ENCODE data around the gene VAV1.

Gene VAV1

DNA sequence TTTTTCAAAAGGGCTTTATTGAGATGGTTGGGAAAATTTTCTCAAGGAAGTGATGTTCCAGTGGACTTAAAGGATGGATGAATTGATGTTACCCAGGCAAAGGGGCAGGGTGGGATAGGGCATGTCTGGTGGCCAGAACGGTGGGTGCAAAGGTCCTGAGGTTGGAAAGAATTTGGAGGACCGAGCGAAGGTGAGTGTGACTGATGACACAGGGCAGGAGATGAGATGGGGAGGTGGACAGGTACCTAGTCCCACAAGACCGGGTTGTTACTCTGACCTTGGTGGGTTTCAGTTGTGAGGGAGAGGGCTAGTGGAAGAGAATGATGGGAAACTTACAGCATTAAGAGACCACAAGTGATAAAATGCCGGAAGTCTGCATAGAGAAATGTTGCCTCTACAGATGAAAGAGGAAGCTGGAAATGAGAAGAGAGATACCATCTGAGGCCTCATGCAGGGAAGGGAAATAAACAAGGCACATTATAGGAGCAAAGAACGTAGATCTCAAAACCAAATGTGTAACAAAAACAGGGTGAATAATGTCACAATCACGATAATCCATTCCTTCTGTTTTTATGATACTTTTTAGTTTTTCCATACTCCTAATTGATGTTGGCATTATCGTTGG lies 119.4 kb downstream of the VAV1 start:
- TF ChIP-seq SPI1 (IDR thresholded peaks at IDR 0.05; ENCODE audit: borderline replicate concordance, low read depth) = peak; percentile 88; the same call in 1 of the 2 replicates
- TF ChIP-seq GABPA (IDR thresholded peaks at IDR 0.05; ENCODE audit: low read depth) = no peak
- TF ChIP-seq, protein P1, sequence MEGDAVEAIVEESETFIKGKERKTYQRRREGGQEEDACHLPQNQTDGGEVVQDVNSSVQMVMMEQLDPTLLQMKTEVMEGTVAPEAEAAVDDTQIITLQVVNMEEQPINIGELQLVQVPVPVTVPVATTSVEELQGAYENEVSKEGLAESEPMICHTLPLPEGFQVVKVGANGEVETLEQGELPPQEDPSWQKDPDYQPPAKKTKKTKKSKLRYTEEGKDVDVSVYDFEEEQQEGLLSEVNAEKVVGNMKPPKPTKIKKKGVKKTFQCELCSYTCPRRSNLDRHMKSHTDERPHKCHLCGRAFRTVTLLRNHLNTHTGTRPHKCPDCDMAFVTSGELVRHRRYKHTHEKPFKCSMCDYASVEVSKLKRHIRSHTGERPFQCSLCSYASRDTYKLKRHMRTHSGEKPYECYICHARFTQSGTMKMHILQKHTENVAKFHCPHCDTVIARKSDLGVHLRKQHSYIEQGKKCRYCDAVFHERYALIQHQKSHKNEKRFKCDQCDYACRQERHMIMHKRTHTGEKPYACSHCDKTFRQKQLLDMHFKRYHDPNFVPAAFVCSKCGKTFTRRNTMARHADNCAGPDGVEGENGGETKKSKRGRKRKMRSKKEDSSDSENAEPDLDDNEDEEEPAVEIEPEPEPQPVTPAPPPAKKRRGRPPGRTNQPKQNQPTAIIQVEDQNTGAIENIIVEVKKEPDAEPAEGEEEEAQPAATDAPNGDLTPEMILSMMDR (IDR thresholded peaks at IDR 0.05; ENCODE audit: insufficient read depth, low read length) = no peak
- Histone ChIP-seq H3K27me3 (ENCODE audit: insufficient read depth, poor library complexity, severe bottlenecking) (no peaks in the 10 kb centered on the region), H3K4me3 (replicated peaks; ENCODE audit: insufficient read depth, low read length) (no peak overlapping the region), H3K27ac (replicated peaks) (peak overlapping the region; percentile 69)
- DNase-seq (ENCODE audit: low read depth in 1 of 2, low spot score in 1 of 2) = peak; percentile 73 to 74

GRCh38 chr19:6894313-6894712 lies 121.8 kb downstream of the VAV1 start:
- DNase-seq (ENCODE audit: low read depth in 1 of 2, low spot score in 1 of 2) = no peak
- Histone ChIP-seq H3K4me3 (replicated peaks; ENCODE audit: insufficient read depth, low read length) (no peak overlapping the region), H3K27me3 (ENCODE audit: insufficient read depth, poor library complexity, severe bottlenecking) (no peaks in the 10 kb centered on the region), H3K27ac (replicated peaks) (no peak overlapping the region)
- TF ChIP-seq GABPA (IDR thresholded peaks at IDR 0.05; ENCODE audit: low read depth) (no peak), POLR2AphosphoS5 (IDR thresholded peaks at IDR 0.05; ENCODE audit: low read depth) (no peak), SPI1 (IDR thresholded peaks at IDR 0.05; ENCODE audit: borderline replicate concordance, low read depth) (no peak)
- TF ChIP-seq, protein P1 (IDR thresholded peaks at IDR 0.05; ENCODE audit: insufficient read depth, low read length) = no peak
- TF ChIP-seq, protein P2, sequence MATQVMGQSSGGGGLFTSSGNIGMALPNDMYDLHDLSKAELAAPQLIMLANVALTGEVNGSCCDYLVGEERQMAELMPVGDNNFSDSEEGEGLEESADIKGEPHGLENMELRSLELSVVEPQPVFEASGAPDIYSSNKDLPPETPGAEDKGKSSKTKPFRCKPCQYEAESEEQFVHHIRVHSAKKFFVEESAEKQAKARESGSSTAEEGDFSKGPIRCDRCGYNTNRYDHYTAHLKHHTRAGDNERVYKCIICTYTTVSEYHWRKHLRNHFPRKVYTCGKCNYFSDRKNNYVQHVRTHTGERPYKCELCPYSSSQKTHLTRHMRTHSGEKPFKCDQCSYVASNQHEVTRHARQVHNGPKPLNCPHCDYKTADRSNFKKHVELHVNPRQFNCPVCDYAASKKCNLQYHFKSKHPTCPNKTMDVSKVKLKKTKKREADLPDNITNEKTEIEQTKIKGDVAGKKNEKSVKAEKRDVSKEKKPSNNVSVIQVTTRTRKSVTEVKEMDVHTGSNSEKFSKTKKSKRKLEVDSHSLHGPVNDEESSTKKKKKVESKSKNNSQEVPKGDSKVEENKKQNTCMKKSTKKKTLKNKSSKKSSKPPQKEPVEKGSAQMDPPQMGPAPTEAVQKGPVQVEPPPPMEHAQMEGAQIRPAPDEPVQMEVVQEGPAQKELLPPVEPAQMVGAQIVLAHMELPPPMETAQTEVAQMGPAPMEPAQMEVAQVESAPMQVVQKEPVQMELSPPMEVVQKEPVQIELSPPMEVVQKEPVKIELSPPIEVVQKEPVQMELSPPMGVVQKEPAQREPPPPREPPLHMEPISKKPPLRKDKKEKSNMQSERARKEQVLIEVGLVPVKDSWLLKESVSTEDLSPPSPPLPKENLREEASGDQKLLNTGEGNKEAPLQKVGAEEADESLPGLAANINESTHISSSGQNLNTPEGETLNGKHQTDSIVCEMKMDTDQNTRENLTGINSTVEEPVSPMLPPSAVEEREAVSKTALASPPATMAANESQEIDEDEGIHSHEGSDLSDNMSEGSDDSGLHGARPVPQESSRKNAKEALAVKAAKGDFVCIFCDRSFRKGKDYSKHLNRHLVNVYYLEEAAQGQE (IDR thresholded peaks at IDR 0.05; ENCODE audit: insufficient replicate concordance, low read depth) = no peak

- Histone ChIP-seq H3K4me3 (replicated peaks; ENCODE audit: insufficient read depth, low read length) (no peak overlapping the region), H3K27me3 (ENCODE audit: insufficient read depth, poor library complexity, severe bottlenecking) (no peaks in the 10 kb centered on the region), H3K27ac (replicated peaks) (no peak overlapping the region)
- DNase-seq (ENCODE audit: low read depth in 1 of 2, low spot score in 1 of 2) = no peak
- no peak for TF ChIP-seq GABPA (IDR thresholded peaks at IDR 0.05; ENCODE audit: low read depth)
- TF ChIP-seq SPI1 (IDR thresholded peaks at IDR 0.05; ENCODE audit: borderline replicate concordance, low read depth) = no peak
- no peak for TF ChIP-seq POLR2AphosphoS5 (IDR thresholded peaks at IDR 0.05; ENCODE audit: low read depth)
- TF ChIP-seq, protein P2 (IDR thresholded peaks at IDR 0.05; ENCODE audit: insufficient replicate concordance, low read depth) = no peak
- TF ChIP-seq, protein P1 (IDR thresholded peaks at IDR 0.05; ENCODE audit: insufficient read depth, low read length) = no peak
These were observed 130.9 kb downstream of the VAV1 start for GRCh38 chr19:6903446-6903845.

Data from HL-60 (cell line).